Activated naive CD8-positive, alpha-beta T cell treated with anti-CD3 and anti-CD28 coated beads, Interleukin-2, amount 50 U/mL, for 24 hours (primary cell): ENCODE data around the gene HMGB2.

ENCODE experiments used
- ATAC-seq: fragments of 150-1000 bp; cut with Tn5 transposase; one replicate; pipeline ENCODE4 v1.10.0; 2021
- DNase-seq: peaks from one replicate; pipeline ENCODE4 v3.0.0; 2021
- H3K27ac Mint-ChIP-seq: one replicate; pipeline ENCODE4 v1.8.0; 2021; ENCODE audit warnings: mild to moderate bottlenecking, mixed read lengths
- H3K27me3 Mint-ChIP-seq: one replicate; pipeline ENCODE4 v1.8.0; 2021; ENCODE audit warnings: mixed read lengths
- H3K36me3 Mint-ChIP-seq: one replicate; pipeline ENCODE4 v1.8.0; 2021; ENCODE audit warnings: low read depth, mixed read lengths
- H3K4me1 Mint-ChIP-seq: one replicate; pipeline ENCODE4 v1.8.0; 2021; ENCODE audit warnings: mixed read lengths
- H3K4me3 Mint-ChIP-seq: one replicate; pipeline ENCODE4 v1.8.0; 2021; ENCODE audit warnings: mild to moderate bottlenecking, moderate library complexity, mixed read lengths
- H3K9me3 Mint-ChIP-seq: one replicate; pipeline ENCODE4 v1.8.0; 2021; ENCODE audit warnings: mixed read lengths

Gene HMGB2

GRCh38 chr4:173334085-173334890 is at the start of gene HMGB2:
Gene HMGB2 (minus strand): TSS chr4:173334358. CDS start chr4:173333649, 709 bp downstream.
- DNase-seq (peak; percentile 99), ATAC-seq (peak; percentile 98)
- Mint-ChIP-seq H3K9me3 (no peaks in the 10 kb centered on the region), H3K4me1 (peaks cover 28% of the 10 kb centered on the region), H3K27ac (peak within 1 kb of the TSS; percentile 99), H3K4me3 (peak within 1 kb of the TSS; percentile 97), H3K36me3 (peaks cover 38% of the 10 kb centered on the region), H3K27me3 (peaks cover 12% of the 10 kb centered on the region)

- H3K36me3 Mint-ChIP-seq, result no peaks in the 10 kb centered on the region
- H3K4me1 Mint-ChIP-seq, result no peaks in the 10 kb centered on the region
- H3K4me3 Mint-ChIP-seq, result no peak overlapping the region
- H3K27me3 Mint-ChIP-seq, result peaks cover 10% of the 10 kb centered on the region
- no peaks in the 10 kb centered on the region for H3K9me3 Mint-ChIP-seq
- ATAC-seq (no peak), DNase-seq (no peak)
- no peak overlapping the region for H3K27ac Mint-ChIP-seq
Observed at GRCh38 chr4:173382349-173382748, 48.2 kb upstream of the HMGB2 start.

GRCh38 chr4:173381610-173382009 is 47.5 kb upstream of the HMGB2 start:
- Mint-ChIP-seq H3K4me3 (no peak overlapping the region), H3K36me3 (no peaks in the 10 kb centered on the region), H3K27ac (no peak overlapping the region), H3K9me3 (no peaks in the 10 kb centered on the region), H3K27me3 (peaks cover 10% of the 10 kb centered on the region), H3K4me1 (no peaks in the 10 kb centered on the region)
- DNase-seq (no peak), ATAC-seq (no peak)

- DNase-seq, result no peak
- Mint-ChIP-seq H3K4me3 (no peak overlapping the region), H3K4me1 (no peaks in the 10 kb centered on the region), H3K36me3 (peaks cover under 1% of the 10 kb centered on the region), H3K9me3 (no peaks in the 10 kb centered on the region), H3K27me3 (peaks cover 10% of the 10 kb centered on the region), H3K27ac (no peak overlapping the region)
- ATAC-seq, result no peak
Observed at GRCh38 chr4:173380987-173381386, 46.8 kb upstream of the HMGB2 start.

- H3K27ac Mint-ChIP-seq, result no peak overlapping the region
- DNase-seq, result no peak
Observed at GRCh38 chr4:173379929-173380328, 45.8 kb upstream of the HMGB2 start.

GRCh38 chr4:173374588-173374987 is 40.4 kb upstream of the HMGB2 start:
- H3K4me3 Mint-ChIP-seq, result no peak overlapping the region
- H3K27ac Mint-ChIP-seq, result no peak overlapping the region
- peaks cover 14% of the 10 kb centered on the region for H3K36me3 Mint-ChIP-seq
- H3K9me3 Mint-ChIP-seq, result no peaks in the 10 kb centered on the region
- H3K27me3 Mint-ChIP-seq, result peaks cover 28% of the 10 kb centered on the region
- H3K4me1 Mint-ChIP-seq, result peaks cover 15% of the 10 kb centered on the region
- ATAC-seq (no peak), DNase-seq (no peak)

More at GRCh38 chr4:173379929-173380328, 45.8 kb upstream of the HMGB2 start:
- Mint-ChIP-seq H3K4me3 (no peak overlapping the region), H3K9me3 (no peaks in the 10 kb centered on the region), H3K4me1 (no peaks in the 10 kb centered on the region), H3K27me3 (peaks cover 10% of the 10 kb centered on the region), H3K36me3 (peaks cover 2% of the 10 kb centered on the region)
- ATAC-seq, result no peak

- Mint-ChIP-seq H3K27ac (peak overlapping the region; percentile 46), H3K9me3 (no peaks in the 10 kb centered on the region), H3K27me3 (peaks cover 28% of the 10 kb centered on the region), H3K36me3 (peaks cover 14% of the 10 kb centered on the region), H3K4me1 (peaks cover 31% of the 10 kb centered on the region), H3K4me3 (peak overlapping the region; percentile 99)
- DNase-seq (peak; percentile 46), ATAC-seq (peak; percentile 2)
Observed at GRCh38 chr4:173371292-173372192, 37.4 kb upstream of the HMGB2 start.

- Mint-ChIP-seq H3K36me3 (peaks cover 12% of the 10 kb centered on the region), H3K4me3 (peak within 1 kb of the TSS; percentile 99), H3K27ac (peak within 1 kb of the TSS; percentile 99), H3K9me3 (no peaks in the 10 kb centered on the region), H3K4me1 (peaks cover 34% of the 10 kb centered on the region), H3K27me3 (peaks cover 28% of the 10 kb centered on the region)
- ATAC-seq (peak; percentile 93), DNase-seq (peak; percentile 95)
Observed at GRCh38 chr4:173370477-173371291, 36.5 kb upstream of the HMGB2 start, which contains the start of gene SAP30. Gene SAP30 (plus strand): TSS chr4:173370954. CDS start chr4:173371183, 229 bp downstream.

GRCh38 chr4:173370130-173370476 is 35.9 kb upstream of the HMGB2 start:
- Mint-ChIP-seq H3K27ac (peak overlapping the region; percentile 99), H3K9me3 (no peaks in the 10 kb centered on the region), H3K27me3 (peaks cover 28% of the 10 kb centered on the region), H3K36me3 (peaks cover 12% of the 10 kb centered on the region), H3K4me3 (peak overlapping the region; percentile 99), H3K4me1 (peaks cover 35% of the 10 kb centered on the region)
- ATAC-seq, result peak; percentile 12
- DNase-seq, result peak; percentile 59

- H3K36me3 Mint-ChIP-seq, result no peaks in the 10 kb centered on the region
- H3K27ac Mint-ChIP-seq, result no peak overlapping the region
- no peak for ATAC-seq
- peaks cover 31% of the 10 kb centered on the region for H3K4me1 Mint-ChIP-seq
- H3K9me3 Mint-ChIP-seq, result no peaks in the 10 kb centered on the region
- H3K27me3 Mint-ChIP-seq, result peaks cover 17% of the 10 kb centered on the region
- H3K4me3 Mint-ChIP-seq, result no peak overlapping the region
- no peak for DNase-seq
Observed at GRCh38 chr4:173367946-173368345, 33.8 kb upstream of the HMGB2 start.

- Mint-ChIP-seq H3K9me3 (no peaks in the 10 kb centered on the region), H3K36me3 (no peaks in the 10 kb centered on the region), H3K4me1 (peaks cover 31% of the 10 kb centered on the region), H3K4me3 (no peak overlapping the region), H3K27ac (no peak overlapping the region), H3K27me3 (peaks cover 12% of the 10 kb centered on the region)
- DNase-seq (no peak), ATAC-seq (no peak)
Observed at GRCh38 chr4:173367285-173367684, 33.1 kb upstream of the HMGB2 start.

GRCh38 chr4:173365359-173365996 is 31.3 kb upstream of the HMGB2 start:
- DNase-seq (no peak), ATAC-seq (no peak)
- Mint-ChIP-seq H3K4me1 (peaks cover 23% of the 10 kb centered on the region), H3K36me3 (no peaks in the 10 kb centered on the region), H3K4me3 (no peak overlapping the region), H3K9me3 (no peaks in the 10 kb centered on the region), H3K27me3 (peaks cover 1% of the 10 kb centered on the region), H3K27ac (no peak overlapping the region)

GRCh38 chr4:173362666-173363065 is 28.5 kb upstream of the HMGB2 start:
- H3K36me3 Mint-ChIP-seq, result no peaks in the 10 kb centered on the region
- H3K27ac Mint-ChIP-seq, result no peak overlapping the region
- no peaks in the 10 kb centered on the region for H3K9me3 Mint-ChIP-seq
- no peaks in the 10 kb centered on the region for H3K27me3 Mint-ChIP-seq
- ATAC-seq (no peak), DNase-seq (no peak)
- peaks cover 11% of the 10 kb centered on the region for H3K4me1 Mint-ChIP-seq
- no peak overlapping the region for H3K4me3 Mint-ChIP-seq
